GM21717 (cell line): Measurements from ENCODE around the gene KANK4.
"Not testable (repeated sequence)": the region's sequence is repeated elsewhere in the genome, so short reads cannot be mapped to it uniquely, and the experiment has no call there.

Experiments
- ATAC-seq: cut with Tn5 transposase; IDR thresholded peaks from one replicate; pipeline ENCODE4 v1.9.1; 2021; ENCODE audit warnings: mild to moderate bottlenecking, moderate library complexity; ENCODE audit not compliant: unreplicated experiment

The KANK4 gene

DNA sequence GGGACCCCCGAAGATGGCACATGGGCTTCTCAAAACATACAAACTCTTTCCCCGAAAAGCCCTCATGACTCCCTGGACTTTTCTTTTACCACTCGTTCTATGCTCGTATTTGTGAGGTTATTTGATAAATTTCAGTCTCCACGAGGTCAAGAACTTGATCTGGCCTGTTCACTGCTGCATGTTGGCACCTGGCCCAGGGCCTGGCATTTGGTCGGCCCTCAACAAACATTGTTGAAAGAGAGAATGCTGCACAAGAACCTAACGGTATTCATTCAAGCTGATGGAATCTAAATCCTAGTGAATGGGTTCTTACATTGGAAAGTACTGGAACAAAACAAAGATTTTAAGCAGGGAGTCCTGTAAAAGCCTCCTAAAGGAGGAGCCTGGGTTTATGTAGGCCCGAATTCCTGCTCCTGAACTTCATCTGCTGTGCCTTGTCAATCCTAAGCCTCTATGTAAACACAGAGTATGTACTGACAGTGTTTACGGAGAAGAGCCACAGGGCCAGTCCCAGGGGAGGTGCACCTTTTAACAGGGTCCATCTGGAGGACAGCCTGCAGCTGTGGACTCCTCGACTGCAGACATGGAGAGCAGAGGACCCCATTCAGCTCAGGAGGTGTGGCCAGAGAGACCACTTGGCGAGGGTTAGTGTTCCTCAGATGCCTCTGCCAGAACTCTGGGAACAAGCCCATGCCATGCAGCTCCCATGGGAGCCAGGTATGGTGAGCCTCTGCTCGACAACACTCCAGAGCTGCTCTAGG lies 77.7 kb downstream of the KANK4 start:
- ATAC-seq, result no peak

GRCh38 chr1:62240651-62241370 lies 78.4 kb downstream of the KANK4 start:
- no peak for ATAC-seq

DNA sequence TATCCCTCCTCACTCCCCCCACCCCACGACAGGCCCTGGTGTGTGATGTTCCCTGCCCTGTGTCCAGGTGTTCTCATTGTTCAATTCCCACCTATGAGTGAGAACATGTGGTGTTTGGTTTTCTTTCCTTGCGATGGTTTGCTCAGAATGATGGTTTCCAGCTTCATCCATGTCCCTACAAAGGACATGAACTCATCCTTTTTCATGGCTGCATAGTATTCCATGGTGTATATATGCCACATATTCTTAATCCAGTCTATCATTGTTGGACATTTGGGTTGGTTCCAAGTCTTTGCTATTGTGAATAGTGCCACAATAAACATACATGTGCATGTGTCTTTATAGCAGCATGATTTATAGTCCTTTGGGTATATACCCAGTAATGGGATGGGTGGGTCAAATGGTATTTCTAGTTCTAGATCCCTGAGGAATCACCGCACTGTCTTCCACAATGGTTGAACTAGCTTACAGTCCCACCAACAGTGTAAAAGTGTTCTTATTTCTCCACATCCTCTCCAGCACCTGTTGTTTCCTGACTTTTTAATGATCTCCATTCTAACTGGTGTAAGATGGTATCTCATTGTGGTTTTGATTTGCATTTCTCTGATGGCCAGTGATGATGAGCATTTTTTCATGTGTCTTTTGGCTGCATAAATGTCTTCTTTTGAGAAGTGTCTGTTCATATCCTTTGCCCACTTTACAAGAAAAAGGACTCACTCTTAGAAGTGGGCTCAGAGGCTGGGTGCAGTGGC lies 79.4 kb downstream of the KANK4 start:
- ATAC-seq, result not testable (repeated sequence)

- ATAC-seq, result no peak
These were observed 80.7 kb downstream of the KANK4 start for GRCh38 chr1:62238507-62238906.

GRCh38 chr1:62237950-62238374 lies 81.3 kb downstream of the KANK4 start:
- no peak for ATAC-seq

GRCh38 chr1:62237361-62237760 lies 81.9 kb downstream of the KANK4 start:
- ATAC-seq, result no peak

DNA sequence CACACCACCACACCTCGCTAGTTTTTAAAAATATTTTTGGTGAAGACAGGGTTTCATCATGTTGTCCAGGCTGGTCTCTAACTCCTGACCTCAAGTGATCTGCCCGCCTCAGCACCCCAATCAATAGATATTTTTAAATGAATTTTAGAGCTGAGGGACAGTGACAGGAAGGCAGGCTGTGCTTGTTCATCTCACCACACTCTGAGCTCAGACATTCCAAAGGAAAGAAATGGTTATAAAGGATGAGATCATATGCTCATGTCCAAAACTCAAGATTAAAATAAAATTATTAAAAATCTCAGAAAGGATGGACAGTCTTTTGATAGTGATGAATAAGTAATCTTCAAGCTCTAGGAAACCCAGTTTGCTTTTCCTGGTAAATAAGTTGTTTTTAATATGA lies 83.7 kb downstream of the KANK4 start:
- ATAC-seq, result no peak

DNA sequence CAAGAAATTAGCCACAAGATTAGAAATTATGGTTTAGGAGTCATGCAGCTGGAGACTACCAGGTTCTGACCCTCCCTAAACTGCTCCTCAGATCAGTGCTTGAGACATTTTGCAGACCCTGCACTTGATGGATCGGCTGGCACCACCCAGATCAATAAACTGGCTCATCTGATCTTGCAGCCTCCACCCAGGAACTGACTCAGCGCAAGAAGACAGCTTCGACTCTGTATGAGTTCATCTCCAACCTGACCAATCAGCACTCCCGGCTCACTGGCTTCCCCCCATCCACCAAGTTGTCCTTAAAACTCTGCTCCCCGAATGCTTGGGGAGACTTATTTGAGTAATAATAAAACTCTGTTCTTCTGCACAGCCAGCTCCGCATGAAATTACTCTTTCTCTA lies 84.5 kb downstream of the KANK4 start:
- no peak for ATAC-seq

- no peak for ATAC-seq
These were observed 85.2 kb downstream of the KANK4 start for GRCh38 chr1:62233926-62234450.

DNA sequence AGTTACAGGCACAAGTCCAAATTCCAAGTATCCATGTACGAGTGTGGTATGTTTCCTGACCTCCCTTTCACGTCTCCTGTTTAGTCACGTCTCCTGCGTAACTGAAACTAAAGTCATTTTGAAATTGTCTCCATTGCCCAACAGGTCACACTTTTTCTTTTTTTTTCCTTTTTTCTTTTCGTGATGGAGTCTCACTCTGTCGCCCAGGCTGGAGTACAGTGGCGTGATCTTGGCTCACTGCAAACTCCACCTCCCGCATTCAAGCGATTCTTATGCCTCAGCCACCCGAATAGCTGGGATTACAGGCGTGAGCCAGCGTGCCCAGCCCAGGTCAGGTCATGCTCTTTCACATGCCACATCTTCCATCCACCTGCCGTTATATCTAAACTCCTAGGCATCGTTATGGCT lies 86.4 kb downstream of the KANK4 start:
- ATAC-seq, result no peak

GRCh38 chr1:62230718-62231117 lies 88.5 kb downstream of the KANK4 start:
- ATAC-seq, result no peak

GRCh38 chr1:62229932-62230331 lies 89.3 kb downstream of the KANK4 start:
- no peak for ATAC-seq

DNA sequence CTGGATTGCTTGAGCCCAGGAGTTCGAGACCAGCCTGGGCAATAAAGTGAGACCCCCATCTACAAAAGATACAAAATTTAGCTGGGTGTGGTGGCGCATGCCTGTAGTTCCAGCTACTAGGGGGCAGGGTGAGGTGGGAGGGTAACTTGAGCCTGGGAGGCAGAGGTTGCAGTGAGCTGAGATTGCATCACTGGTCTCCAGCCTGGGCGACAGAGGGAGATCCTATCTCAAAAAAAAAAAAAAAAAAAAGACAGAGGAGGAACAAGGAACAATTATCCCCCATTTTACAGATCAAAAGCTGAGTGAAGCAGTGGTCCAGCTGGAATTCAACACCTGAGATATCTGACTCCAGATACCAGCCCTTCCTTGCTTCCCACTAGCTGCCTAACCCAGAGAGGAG lies 89.8 kb downstream of the KANK4 start:
- ATAC-seq, result no peak

DNA sequence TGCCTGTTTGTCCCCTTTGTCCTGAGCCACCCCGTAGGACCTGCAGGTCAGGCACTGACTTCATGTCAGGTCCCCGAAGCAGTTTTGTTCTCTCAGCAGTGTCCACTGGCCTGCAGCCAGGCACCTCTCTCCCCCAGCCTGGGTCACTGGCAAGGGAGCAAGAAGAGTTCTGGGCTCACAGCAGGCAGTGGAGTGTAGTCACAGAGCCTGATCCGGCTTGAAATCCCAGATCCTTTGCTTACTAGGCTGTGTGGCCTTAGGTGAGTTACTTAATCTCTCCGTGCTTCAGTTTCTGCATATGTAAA lies 90.4 kb downstream of the KANK4 start:
- ATAC-seq, result no peak

DNA sequence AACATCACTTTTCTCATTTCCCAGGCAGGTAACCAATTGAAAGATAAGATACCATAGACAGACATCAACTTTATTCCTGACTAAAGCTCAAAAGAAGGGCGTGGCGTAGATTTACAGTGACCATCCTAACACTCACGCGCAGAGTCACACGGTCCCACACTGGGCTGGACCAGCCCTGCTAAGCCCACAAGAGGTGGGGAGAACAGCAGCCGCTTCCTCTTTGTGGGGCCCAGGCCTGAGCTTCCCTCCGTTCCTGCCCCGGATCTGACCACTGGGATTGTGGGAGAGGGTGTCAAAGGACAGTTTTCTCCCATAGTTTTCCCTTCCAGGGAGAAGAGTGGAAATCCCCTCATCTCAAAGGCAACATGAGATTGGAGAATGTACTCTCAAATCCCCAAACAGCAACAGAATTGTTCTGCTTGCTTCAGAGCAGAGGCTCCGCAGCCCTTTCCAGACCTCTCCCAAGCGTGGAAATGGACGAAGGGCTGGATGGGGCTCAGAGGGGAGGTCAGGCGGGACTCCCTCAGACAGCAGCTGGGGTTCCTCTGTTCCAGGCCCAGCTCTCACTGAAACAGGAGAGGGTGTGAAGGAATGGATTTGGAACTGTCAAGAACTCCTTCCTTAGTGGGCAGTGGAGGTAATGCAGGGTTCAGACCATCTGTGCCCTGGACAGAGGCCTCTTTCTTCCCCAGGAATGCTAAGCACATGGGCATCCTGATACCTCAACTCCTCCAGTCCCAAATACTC lies 90.9 kb downstream of the KANK4 start:
- no peak for ATAC-seq

GRCh38 chr1:62227496-62227895 lies 91.7 kb downstream of the KANK4 start:
- no peak for ATAC-seq

- no peak for ATAC-seq
These were observed 95.1 kb downstream of the KANK4 start for GRCh38 chr1:62224182-62224581.

GRCh38 chr1:62222321-62222720 lies 96.9 kb downstream of the KANK4 start:
- no peak for ATAC-seq

GRCh38 chr1:62221171-62221570 lies 98.1 kb downstream of the KANK4 start:
- ATAC-seq, result no peak

DNA sequence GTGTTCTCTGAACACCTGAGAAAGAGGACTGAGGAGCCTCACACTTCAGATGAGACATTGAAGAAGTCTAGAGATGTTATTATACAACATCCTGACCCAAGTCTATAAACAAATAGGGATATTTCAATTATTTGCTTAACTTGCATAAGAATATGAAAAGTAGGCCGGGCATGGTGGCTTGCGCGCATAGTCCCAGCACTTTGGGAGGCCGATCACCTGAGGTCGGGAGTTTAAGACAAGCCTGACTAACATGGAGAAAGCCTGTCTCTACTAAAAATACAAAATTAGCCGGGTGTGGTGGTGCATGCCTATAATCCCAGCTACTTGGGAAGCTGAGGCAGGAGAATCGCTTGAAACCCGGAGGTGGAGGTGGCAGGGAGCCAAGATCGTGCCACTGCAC lies 98.8 kb downstream of the KANK4 start:
- not testable (repeated sequence) for ATAC-seq

GRCh38 chr1:62218604-62219003 lies 100.6 kb downstream of the KANK4 start:
- no peak for ATAC-seq
